GM18511 (cell line): ENCODE results near the gene UBE2QL1.

Source experiments
- ATAC-seq: cut with Tn5 transposase; IDR thresholded peaks from one replicate; pipeline ENCODE4 v1.9.1; 2021; ENCODE audit warnings: mild to moderate bottlenecking, moderate library complexity; ENCODE audit not compliant: unreplicated experiment

UBE2QL1 gene

GRCh38 chr5:6424700-6425099 is 24.0 kb upstream of the UBE2QL1 start:
- ATAC-seq, result no peak

- no peak for ATAC-seq
Observed at GRCh38 chr5:6427694-6428093, 21.0 kb upstream of the UBE2QL1 start.

GRCh38 chr5:6430418-6431028 is 18.1 kb upstream of the UBE2QL1 start:
- ATAC-seq, result no peak

GRCh38 chr5:6431214-6432195 is 17.2 kb upstream of the UBE2QL1 start:
- no peak for ATAC-seq

GRCh38 chr5:6432206-6432605 is 16.5 kb upstream of the UBE2QL1 start:
- ATAC-seq, result no peak

GRCh38 chr5:6434731-6435130 is 13.9 kb upstream of the UBE2QL1 start:
- ATAC-seq, result no peak

GRCh38 chr5:6435356-6435755 is 13.3 kb upstream of the UBE2QL1 start:
- ATAC-seq, result no peak

GRCh38 chr5:6436715-6437331 is 11.8 kb upstream of the UBE2QL1 start:
- no peak for ATAC-seq

- no peak for ATAC-seq
Observed at GRCh38 chr5:6439588-6440550, 8.8 kb upstream of the UBE2QL1 start.

GRCh38 chr5:6442333-6442732 is 6.3 kb upstream of the UBE2QL1 start:
- ATAC-seq, result no peak

- ATAC-seq, result no peak
Observed at GRCh38 chr5:6443326-6443725, 5.3 kb upstream of the UBE2QL1 start.

GRCh38 chr5:6446042-6446441 is 2.6 kb upstream of the UBE2QL1 start:
- no peak for ATAC-seq

- ATAC-seq, result no peak
Observed at GRCh38 chr5:6446626-6447309, 1.9 kb upstream of the UBE2QL1 start.

- ATAC-seq, result no peak
Observed at GRCh38 chr5:6447384-6448140, 1.1 kb upstream of the UBE2QL1 start.

- no peak for ATAC-seq
Observed at GRCh38 chr5:6448141-6448491, 543 bp upstream of the UBE2QL1 start.

GRCh38 chr5:6449465-6450158 is 953 bp downstream of the UBE2QL1 start:
- no peak for ATAC-seq

- no peak for ATAC-seq
Observed at GRCh38 chr5:6450319-6450833, 1.7 kb downstream of the UBE2QL1 start.

GRCh38 chr5:6452622-6453504 is 4.2 kb downstream of the UBE2QL1 start:
- ATAC-seq, result no peak
